NT2/D1 (cell line): ENCODE measurements around the gene CUL1.
"Not testable (repeated sequence)": the region's sequence is repeated elsewhere in the genome, so short reads cannot be mapped to it uniquely, and the experiment has no call there.

Source experiments
- DNase-seq: peaks from one replicate; pipeline ENCODE4 v3.0.0-alpha.2; 2011; ENCODE audit warnings: low read depth, low spot score
- H3K27me3 ChIP-seq: 2 replicates; pipeline ENCODE4 v1.6.0; 2011; ENCODE audit warnings: mild to moderate bottlenecking; ENCODE audit not compliant: insufficient read length, insufficient read depth
- H3K36me3 ChIP-seq: 2 replicates; pipeline ENCODE4 v1.6.1; 2011; ENCODE audit warnings: mild to moderate bottlenecking, low read length, mixed read lengths; ENCODE audit not compliant: insufficient read depth, insufficient read length
- H3K4me1 ChIP-seq: 2 replicates; pipeline ENCODE4 v1.5.1; 2011; ENCODE audit not compliant: insufficient read depth, insufficient read length
- H3K4me3 ChIP-seq: 2 replicates; pipeline ENCODE4 v1.5.1; 2011; ENCODE audit warnings: low read depth; ENCODE audit not compliant: insufficient read length
- H3K9ac ChIP-seq: 2 replicates; pipeline ENCODE4 v1.6.0; 2011; ENCODE audit warnings: low read depth; ENCODE audit not compliant: insufficient read length
- H3K9me3 ChIP-seq: 2 replicates; pipeline ENCODE4 v1.5.1; 2011; ENCODE audit warnings: mild to moderate bottlenecking, low read length; ENCODE audit not compliant: insufficient read depth
- SUZ12 ChIP-seq: IDR thresholded peaks from 2 replicates; pipeline ENCODE4 v1.6.1; 2011; ENCODE audit not compliant: insufficient read length, insufficient read depth; ENCODE audit errors: extremely low read depth
- YY1 ChIP-seq: IDR thresholded peaks from 2 replicates; pipeline ENCODE4 v1.6.1; 2011; ENCODE audit not compliant: insufficient read length, insufficient read depth
- ZNF274 ChIP-seq: IDR thresholded peaks from 2 replicates; pipeline ENCODE4 v1.6.1; 2011; ENCODE audit warnings: mild to moderate bottlenecking, low read depth, low read length

CUL1 gene

DNA sequence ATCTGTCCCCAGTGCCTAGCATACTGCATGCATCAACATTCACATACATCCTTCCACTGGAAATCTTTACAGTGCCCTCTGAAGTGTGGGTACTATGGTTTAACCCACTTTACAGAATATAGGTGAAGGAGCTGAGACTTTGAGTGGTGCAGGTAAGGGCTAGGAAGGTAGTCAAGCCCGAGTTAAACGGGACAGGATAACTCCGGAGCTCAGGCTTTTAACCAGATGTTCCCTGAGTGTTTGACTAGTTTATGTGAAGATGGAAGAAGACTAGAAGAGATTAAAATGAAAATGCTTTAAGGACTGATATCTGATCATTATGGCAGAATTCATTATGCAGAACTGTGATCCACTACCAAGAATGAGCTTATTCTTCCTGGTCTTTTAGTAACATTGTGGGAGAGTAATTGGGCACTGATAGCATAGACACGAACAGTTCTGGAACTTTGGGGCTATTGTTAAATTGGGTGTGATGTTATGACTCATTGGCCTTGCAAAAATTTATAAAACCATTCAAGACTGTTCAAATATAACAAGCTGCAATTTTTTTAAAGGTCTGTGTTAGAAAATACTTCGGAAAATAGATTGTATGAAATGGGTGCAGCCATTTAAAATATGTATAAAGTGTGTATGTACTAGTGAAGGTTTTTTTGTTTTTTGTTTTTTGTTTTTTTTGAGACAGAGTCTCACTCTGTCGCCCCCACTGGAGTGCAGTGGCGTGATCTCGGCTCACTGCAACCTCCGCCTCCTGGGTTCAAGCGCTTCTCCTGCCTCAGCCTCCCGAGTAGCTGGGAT lies 4.4 kb downstream of the CUL1 start:
- Histone ChIP-seq H3K9me3 (no peaks in the 10 kb centered on the region), H3K27me3 (no peaks in the 10 kb centered on the region), H3K4me3 (no peak overlapping the region), H3K9ac (no peak overlapping the region), H3K36me3 (peaks cover 5% of the 10 kb centered on the region), H3K4me1 (no peaks in the 10 kb centered on the region)
- TF ChIP-seq ZNF274 (no peak), YY1 (no peak), SUZ12 (no peak)
- no peak for DNase-seq

DNA sequence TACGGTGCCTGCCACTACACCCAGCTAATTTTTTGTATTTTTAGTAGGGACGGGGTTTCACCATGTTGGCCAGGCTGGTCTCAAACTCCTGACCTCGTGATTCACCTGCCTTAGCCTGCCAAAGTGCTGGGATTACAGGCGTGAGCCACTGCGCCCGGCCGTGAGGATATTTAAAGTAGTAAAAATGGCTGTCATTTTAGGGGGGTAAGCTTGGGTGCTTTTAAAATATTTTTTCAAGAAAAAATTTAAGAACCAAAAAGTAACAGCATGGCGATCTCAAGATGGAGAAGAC lies 4.9 kb downstream of the CUL1 start:
- not testable (repeated sequence) for H3K9ac ChIP-seq, H3K9me3 ChIP-seq, H3K27me3 ChIP-seq, H3K4me3 ChIP-seq, H3K4me1 ChIP-seq, H3K36me3 ChIP-seq, DNase-seq

DNA sequence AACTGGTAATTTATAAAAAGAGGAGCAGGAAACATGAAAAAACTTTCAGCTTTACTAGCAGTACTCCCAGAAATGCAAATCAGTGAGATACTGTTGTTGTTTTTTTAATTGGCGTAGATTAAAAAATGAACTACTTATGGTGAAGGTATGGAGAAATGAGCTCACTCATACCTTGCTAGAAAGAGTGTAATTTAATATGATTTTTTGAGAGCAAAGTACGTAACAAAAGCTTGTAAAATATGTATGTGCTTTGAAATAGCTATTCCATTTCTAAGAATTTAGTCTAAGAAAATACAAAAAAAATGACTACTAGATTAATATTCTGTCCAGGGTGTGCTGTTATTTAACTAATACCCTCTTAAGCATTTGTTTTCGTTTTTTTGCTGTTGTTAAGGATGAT lies 5.5 kb downstream of the CUL1 start:
- Histone ChIP-seq H3K9ac (no peak overlapping the region), H3K27me3 (no peaks in the 10 kb centered on the region), H3K36me3 (peaks cover 5% of the 10 kb centered on the region), H3K9me3 (no peaks in the 10 kb centered on the region), H3K4me3 (no peak overlapping the region), H3K4me1 (no peaks in the 10 kb centered on the region)
- TF ChIP-seq ZNF274 (no peak), SUZ12 (no peak), YY1 (no peak)
- DNase-seq = no peak

DNA sequence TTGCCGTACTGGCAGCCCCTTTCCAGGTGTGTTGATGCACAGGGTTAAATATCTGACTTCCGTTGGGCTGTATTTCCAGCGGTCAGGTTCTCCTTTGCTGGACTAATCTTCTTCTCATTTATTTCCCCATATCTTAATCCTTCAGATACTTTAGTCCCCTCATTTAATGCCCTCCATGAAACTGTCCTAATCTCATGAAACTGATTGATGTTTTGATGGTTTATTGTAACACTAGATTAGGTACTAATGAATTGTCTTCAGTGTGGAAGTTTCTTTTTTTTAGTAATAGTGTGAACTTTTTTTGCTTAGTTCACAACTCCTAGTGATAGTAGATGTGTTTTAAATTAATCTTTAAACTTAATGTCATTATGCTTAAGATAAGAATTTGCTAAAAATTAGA lies 6.3 kb downstream of the CUL1 start:
- no peak for TF ChIP-seq ZNF274
- TF ChIP-seq YY1 = no peak
- no peak for TF ChIP-seq SUZ12
- H3K36me3 ChIP-seq = peaks cover 5% of the 10 kb centered on the region
- no peaks in the 10 kb centered on the region for H3K9me3 ChIP-seq
- H3K4me1 ChIP-seq = no peaks in the 10 kb centered on the region
- no peak for DNase-seq
- H3K4me3 ChIP-seq = no peak overlapping the region
- H3K27me3 ChIP-seq = no peaks in the 10 kb centered on the region
- no peak overlapping the region for H3K9ac ChIP-seq

DNA sequence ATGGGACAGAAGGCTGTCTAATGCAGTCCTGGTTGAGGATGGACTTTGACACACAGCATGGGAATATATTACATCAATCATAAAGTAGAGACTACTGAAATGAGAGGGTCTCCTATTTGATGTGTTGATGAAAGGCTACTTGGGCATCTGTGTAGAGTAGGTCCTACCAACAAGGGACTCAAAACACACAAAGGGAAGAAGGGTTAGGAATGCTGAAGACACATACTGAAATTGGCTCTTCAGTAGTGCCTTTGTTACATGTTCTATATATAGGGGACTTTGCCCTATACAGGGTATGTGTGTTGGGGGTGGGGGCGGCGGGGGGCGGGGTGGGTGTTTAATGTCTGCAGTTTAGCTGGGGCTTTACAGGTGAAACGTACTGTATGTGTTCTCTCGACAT lies 7.7 kb downstream of the CUL1 start:
- peaks cover 5% of the 10 kb centered on the region for H3K36me3 ChIP-seq
- H3K4me1 ChIP-seq = no peaks in the 10 kb centered on the region
- no peak overlapping the region for H3K4me3 ChIP-seq
- no peak for TF ChIP-seq ZNF274
- no peak for TF ChIP-seq SUZ12
- TF ChIP-seq YY1 = no peak
- no peak for DNase-seq
- no peaks in the 10 kb centered on the region for H3K9me3 ChIP-seq
- no peaks in the 10 kb centered on the region for H3K27me3 ChIP-seq
- H3K9ac ChIP-seq = no peak overlapping the region

DNA sequence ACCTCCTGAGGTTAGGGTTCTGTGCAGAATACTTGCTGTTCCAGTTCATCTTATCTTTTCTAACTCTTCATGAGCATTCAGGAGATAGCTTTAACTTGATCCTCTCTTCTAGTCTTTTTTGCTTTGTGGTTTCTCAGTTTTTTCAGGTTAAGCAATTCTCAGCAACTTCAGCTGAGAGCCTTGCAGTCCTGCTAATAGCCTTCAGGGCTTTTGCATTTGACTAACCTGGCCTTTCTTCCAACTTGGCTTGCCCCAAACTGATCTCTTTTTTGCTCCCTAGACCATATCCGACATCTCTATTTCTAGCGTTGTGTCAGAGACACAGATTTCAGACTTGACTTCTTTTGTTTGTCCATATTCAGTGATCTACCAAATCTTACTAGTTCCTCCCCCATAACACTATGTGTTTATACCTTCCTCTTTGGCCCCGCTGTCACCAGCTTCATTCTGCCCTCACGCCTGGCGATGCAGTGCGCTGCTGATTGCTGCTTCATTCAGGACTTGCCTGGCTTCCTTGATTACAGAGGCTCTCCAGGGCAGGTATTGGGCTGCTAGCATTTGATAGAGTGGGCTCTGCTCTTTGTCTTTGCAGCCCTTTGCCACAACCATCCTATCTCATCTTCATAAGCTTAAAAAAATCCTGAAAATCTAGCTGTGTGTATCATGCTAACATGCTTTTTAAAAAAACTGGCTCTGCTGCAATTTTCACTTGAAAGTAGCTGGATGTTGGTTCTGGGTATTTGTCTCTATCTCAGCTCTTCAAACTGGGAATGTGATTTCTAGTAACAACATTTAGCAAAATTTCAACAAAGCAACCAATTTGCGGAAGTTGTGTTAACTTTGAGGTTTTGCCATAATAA lies 9.6 kb downstream of the CUL1 start:
- DNase-seq = no peak
- Histone ChIP-seq H3K36me3 (no peaks in the 10 kb centered on the region), H3K4me3 (no peak overlapping the region), H3K4me1 (no peaks in the 10 kb centered on the region), H3K27me3 (no peaks in the 10 kb centered on the region), H3K9me3 (no peaks in the 10 kb centered on the region), H3K9ac (no peak overlapping the region)
- TF ChIP-seq ZNF274 (no peak), YY1 (no peak), SUZ12 (no peak)

DNA sequence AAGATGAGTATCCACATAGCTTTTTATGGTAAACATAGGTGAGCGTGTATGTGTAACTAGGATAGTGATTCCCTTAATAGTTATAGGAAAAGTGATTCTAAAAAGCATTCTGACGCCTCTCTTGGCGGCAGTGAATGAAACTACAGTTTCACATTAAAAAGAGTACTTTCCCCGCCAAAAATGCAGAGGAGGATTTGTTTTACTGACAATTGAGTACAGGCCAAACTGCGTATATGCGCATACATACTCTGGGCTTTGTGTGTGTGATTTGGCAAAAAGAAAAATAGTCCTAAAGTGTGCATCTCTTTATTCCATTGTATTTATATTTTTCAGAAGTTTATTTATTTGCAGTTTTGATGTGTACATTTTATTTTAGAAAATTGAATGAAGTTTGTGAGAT lies 10.3 kb downstream of the CUL1 start:
- no peak for DNase-seq
- Histone ChIP-seq H3K4me1 (no peaks in the 10 kb centered on the region), H3K36me3 (no peaks in the 10 kb centered on the region), H3K27me3 (no peaks in the 10 kb centered on the region), H3K9ac (no peak overlapping the region), H3K9me3 (no peaks in the 10 kb centered on the region), H3K4me3 (no peak overlapping the region)
- no peak for TF ChIP-seq SUZ12

DNA sequence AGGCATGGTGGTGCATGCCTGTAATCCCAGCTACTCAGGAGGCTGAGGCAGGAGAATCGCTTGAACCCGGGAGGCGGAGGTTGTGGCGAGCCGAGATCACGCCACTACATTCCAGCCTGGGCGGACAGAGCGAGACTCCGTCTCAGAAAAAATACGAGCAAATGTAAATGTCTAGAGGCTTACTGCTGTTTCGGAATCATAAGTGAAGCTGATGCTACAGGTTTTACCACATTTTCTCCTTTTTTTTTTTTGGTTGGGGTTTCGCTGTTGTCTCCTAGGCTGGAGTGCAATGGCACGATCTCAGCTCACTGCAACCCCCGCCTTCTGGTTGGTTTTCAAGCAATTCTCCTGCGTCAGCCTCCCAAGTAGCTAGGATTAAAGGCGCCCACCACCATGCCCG lies 11.7 kb downstream of the CUL1 start:
- not testable (repeated sequence) for DNase-seq, H3K36me3 ChIP-seq, H3K27me3 ChIP-seq, H3K9me3 ChIP-seq, H3K9ac ChIP-seq, H3K4me1 ChIP-seq, H3K4me3 ChIP-seq
